NCI-H187 (cell line): ENCODE data around the gene CCDC192.

Experiments
- DNase-seq, 2 experiments: peaks; one replicate each; lab custom pipeline; 2025; lab: John Stamatoyannopoulos, UW

Gene CCDC192

DNA sequence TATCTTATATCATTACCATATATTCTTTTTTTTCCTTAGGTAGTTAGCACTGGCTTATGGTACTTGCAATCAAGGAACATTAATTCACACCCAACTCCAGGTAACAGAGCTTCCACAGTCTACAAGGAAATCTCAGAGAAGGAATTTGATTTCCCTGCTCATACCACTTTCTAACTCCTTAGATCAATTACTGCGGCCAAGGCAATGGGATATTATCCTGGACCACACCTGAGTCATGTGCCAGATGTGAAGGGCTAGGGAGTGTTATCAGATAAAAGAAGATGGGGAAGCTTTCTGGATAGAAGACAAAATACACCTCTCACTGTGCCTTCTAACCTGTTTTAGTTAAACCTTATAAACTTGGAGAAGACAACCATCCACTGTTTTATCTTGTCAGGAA lies 181.2 kb downstream of the CCDC192 start:
- DNase-seq = no peak

DNA sequence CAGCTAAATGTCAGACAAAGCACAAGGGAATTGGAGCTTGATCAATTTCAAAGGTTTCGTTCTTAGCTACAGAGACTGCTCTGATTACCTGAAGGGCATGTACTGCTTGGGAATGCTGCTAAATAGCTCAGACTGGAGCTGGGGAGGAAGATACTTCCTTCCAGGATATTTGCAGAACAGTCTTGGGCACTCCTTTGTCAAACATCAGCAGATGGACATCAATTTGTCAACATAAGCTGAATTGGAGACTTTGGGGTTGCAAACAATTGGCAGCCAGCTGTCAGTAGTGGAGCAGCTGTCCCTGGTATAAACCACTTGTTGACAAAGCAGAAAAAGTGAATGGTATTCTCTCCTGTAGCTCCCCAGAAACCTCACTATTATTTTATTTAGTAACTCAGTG lies 182.0 kb downstream of the CCDC192 start:
- DNase-seq = no peak

DNA sequence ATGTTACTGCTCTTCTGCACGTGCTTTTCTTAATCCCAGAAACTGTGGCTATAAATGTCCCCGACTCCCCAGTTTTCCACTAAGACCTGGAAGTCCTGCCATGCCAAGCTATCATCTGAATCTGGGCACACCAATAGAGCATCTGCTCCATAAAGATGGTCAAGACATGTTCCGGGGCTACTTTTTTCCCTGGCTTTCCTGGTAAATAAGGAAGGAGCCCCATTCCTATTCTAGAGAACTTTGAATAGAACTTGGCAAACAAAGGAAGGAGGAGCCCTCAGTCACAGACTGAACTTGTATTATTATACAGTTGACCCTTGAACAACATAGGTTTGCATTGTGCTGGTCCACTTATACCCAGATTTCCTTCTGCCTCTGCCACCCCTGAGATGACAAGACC lies 182.9 kb downstream of the CCDC192 start:
- DNase-seq = no peak

- DNase-seq = no peak
Observed at GRCh38 chr5:127887282-127887681, 184.1 kb downstream of the CCDC192 start.

GRCh38 chr5:127891942-127892341 lies 188.8 kb downstream of the CCDC192 start:
- no peak for DNase-seq

DNA sequence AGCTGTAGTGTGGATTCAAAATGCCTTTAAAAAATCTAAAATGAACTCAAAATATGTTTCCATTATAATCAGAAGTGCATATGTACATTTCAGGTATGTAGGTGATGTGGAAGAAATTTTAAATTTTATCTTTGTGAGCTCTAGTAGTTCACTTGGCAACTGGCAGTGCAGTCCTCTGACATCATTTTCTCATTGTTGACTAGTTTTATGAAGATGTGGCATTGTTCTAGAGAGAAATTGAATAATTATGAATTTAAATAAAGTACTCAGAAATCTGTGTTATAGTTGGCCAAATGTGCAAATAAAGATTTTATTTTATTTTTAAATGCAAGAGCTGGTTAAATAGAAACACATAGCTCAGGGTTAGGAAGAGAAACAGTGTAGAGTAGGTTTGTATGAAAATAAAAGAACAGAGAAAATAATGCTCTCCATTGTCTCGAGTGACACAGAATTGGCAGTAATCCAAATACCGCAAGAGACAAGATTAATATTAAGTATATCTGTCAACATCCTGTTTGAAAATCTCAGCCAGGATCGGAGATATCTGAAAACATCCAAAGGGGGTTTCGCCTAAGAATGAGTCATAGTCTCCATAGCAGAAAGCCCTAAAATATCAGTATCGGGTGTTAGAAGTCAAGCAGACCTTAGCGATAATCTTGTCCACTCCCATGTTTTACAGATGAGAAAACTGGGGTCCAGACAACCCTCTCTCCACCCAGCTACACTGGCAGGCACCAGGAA lies 189.4 kb downstream of the CCDC192 start:
- no peak for DNase-seq

DNA sequence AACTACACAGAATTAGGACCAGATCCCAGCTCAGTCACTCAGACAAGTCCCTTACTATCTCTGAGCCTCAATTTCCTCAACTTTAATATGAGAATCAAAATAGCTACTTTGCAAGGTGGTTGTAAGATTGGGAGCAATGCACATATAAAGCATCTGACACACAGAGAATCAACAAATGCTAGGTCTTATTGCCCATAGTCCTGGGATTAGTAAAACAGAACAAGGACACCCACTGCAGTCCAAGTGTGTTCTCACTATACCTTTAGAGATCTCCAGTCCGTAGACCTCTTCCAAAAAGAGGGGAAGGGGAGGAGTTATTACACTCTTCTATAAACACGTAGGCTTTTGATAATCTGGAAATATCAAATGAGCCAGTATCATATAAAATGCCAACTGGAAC lies 190.0 kb downstream of the CCDC192 start:
- no peak for DNase-seq

- no peak for DNase-seq
Observed at GRCh38 chr5:127894461-127894860, 191.3 kb downstream of the CCDC192 start.

- no peak for DNase-seq
Observed at GRCh38 chr5:127898551-127899213, 195.5 kb downstream of the CCDC192 start.

DNA sequence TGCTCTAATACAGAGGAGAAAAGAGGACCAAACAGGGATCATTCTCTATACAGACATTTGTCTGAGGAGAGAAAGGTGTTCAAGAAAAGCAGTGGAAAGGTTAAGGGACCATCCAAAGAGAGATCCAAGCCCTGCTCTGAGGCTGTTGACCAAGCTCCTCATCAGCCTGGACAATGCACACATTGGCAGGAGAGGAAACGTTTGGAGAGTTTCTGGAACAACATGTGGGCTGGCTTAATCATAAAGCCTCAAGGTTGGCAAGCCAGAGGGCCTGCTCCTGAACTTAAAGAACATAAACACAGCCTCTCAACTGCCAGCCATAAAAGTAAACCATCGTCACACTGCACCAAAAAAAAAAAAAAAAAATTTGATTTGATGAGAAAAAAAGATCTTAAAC lies 196.0 kb downstream of the CCDC192 start:
- no peak for DNase-seq

DNA sequence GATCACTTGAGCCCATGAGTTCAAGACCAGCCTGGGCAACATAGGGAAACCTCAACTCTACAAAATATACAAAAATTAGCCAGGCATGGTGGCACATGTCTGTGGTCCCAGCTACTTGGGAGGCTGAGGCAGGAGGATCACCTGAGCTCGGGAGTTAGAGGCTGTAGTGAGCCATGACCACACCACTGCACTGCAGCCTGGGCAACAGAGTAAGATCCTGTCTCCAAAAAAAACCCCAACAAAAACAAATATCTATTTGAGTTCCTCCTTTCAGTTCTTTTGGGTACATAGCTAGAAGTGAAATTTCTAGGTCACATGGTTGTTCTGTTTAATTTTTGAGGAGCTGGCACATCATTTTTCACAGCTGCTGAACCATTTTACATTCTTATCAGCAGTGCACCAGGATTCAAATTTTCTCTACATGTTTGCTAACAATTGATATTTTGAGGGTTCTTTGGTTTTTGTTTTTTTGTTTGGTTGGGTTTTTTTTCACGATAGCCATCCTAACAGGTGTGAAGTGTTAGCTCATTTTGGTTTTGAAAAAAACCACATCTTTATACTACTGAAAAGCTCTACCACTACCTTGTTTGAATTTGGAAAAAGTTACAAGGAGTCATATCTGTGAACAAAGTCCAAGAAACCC lies 203.5 kb downstream of the CCDC192 start:
- no peak for DNase-seq

DNA sequence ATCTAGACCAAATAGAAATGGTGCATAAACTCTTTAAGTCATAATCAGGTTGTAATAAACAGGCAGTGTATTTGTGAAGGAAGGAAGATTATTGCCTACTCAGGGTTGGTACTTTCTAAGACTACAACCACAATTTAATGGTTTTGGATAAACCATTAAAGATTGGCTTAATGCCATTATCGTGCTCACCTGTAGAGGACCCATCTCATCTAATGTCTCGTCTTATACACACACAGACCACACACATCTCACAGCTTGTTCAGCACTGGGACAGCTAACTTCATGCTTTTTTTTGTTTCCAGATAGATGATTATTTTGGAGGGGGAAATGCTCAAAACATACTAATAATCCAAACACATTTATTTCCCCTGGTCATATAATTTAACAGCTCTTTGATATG lies 204.7 kb downstream of the CCDC192 start:
- DNase-seq = no peak

- no peak for DNase-seq
Observed at GRCh38 chr5:127909066-127909465, 205.9 kb downstream of the CCDC192 start.

DNA sequence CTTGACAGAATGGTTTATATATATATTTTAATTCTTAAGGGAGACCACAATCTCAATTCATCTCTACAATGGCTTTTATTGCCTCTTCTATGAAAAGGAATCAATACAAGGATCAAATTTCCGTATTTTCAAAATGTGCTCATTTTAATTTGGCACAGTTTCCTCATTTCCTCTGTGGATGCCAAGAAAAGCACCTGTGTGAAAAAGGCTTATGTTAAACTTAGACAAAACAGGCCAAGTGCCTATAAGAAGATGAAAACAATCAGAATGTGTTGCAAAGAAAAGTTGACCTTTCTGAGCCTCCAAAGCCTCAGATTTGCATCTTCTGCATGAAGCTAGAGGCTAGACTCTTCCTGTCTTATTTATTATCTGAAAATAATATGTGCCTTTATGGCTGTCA lies 206.6 kb downstream of the CCDC192 start:
- no peak for DNase-seq

DNA sequence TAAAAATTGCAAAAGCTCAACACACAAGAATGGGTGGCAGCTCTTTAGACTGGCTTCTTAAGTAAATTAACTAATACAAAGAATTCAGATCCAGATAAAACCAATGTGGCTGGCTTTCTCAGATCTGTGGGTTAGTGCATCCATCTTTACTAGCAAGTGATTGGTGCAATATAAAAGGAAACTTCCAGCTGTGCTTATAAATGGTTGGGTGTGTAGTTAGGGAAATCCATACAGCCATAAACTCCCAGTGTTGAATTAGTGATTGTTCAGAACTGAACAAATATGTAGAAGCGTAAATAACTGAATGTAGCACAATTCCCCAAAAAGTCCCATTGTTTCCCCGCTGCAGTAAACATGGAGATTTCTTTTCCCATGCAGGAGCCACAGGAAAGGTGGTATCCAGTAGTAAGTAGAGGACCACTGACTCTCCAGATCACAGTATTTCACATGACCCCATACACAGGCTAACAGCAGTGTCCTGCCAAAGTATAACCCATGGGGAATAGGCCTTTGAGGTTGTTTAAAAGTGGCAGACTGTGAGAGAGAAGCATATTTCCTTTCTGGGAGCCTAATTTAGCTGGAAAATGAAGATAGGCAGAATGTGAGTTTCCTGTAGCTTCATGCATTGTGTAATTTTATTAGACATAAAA lies 207.2 kb downstream of the CCDC192 start:
- no peak for DNase-seq

GRCh38 chr5:127911619-127912018 lies 208.4 kb downstream of the CCDC192 start:
- DNase-seq = no peak

- no peak for DNase-seq
Observed at GRCh38 chr5:127912411-127912810, 209.2 kb downstream of the CCDC192 start.

DNA sequence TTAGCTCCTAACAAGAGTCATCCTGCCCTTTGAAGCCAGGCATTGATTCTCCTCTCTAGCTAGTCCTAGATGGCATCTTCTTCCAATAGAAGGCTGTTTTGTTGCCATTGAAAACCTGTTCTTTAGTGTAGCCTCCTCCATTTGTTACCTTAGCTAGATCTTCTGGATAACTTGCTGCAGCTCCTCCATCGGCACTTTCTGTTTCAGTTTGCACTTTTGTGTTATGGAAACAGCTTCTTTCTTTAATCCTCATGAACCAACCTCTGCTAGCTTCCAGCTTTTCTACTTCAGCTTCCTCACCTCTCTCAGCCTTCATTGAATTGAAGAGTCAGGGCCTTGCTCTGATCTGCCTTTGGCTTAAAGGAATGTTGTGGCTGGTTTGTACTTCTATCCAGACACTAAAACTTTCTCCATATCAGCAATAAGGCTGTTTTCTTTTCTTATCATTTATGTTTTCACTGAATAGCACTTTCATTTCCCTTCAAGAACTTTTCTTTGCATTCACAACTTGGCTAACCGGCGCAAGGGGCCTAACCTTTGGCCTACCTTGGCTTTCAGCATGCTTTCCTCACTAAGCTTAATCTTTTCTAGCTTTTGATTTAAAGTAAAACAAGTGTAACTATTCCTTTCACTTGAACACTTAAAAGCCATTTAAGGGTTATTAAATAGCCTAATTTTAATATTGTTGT lies 213.8 kb downstream of the CCDC192 start:
- DNase-seq = no peak

DNA sequence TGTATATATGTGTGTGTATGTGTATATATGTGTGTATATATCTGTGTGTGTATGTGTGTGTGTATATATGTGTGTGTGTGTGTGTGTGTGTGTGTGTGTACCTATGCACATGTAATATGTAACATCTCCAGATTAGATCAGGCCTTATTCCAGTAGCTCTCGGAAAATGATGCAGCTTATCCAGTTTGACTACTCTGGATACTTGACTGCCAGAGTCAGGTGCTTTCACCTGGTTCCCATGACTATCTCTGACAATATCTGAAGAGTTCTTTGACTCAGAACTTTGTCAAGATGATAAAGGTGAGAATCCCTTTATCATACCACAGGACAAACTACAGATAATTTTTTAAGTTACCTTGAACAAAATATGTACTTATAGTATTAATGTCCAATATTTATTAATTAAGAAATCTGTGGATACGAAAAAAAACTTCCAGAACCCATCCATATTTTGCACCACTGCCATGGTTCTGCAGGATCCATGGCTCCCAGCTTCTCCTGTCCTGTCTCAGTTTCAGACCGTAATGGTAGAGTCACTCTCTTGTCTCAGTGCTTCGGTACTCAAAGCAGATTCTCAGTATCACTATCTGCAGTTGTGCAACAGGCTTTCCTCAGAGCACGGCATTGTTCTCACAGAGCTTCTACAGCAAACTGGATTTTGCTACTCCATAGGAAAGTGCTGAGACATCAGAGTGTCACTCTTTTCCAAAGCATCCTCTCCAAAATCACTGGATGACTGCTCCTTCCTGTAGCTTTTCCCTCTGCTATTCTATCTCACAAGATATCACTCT lies 216.0 kb downstream of the CCDC192 start:
- DNase-seq = no peak

- no peak for DNase-seq
Observed at GRCh38 chr5:127919818-127920217, 216.6 kb downstream of the CCDC192 start.

DNA sequence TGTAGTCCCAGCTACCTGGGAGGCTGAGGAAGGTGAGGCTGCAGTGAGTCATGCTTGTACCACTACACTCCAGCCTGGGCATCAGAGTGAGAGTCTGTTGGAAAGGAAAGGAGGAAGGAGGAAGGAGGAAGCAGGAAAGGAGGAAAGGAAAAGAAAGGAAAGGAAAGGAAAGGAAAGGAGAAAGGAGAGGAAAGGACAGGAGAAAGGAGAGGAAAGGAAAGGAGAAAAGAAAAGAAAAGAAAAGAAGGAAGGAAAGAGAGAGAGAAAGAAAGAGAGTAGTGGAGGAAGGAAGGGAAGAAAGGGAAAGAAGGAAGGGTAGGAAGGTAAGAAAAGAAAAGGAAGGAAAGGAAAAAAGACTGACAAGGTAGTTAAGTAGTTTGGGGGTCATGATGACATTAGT lies 217.7 kb downstream of the CCDC192 start:
- no peak for DNase-seq
